Activated naive CD4-positive, alpha-beta T cell treated with anti-CD3 and anti-CD28 coated beads, Interleukin-2, amount 50 U/mL, for 72 hours (primary cell): ENCODE data around the gene ZNF181. TPM values are rescaled to one million over a fixed set of nuclear protein-coding genes. Genes with fewer than 3 reads are reported as not detected.
A peak's percentile ranks its signal among the peaks of the same experiment; 100 is the strongest.

ENCODE experiments used
- ATAC-seq, 2 donors: fragments of 150-1000 bp; cut with Tn5 transposase; 2 replicates each; pipeline ENCODE4 v1.10.0; 2021; ENCODE audit warnings: mild to moderate bottlenecking in 2 of 2, moderate library complexity in 2 of 2
- DNase-seq, 2 donors: peaks; one replicate each; pipeline ENCODE4 v3.0.0; 2021 to 2022; ENCODE audit warnings: low spot score in 2 of 2
- H3K27ac Mint-ChIP-seq, 2 donors: one replicate each; pipeline ENCODE4 v1.8.0; 2022; ENCODE audit warnings: mild to moderate bottlenecking in 2 of 2, mixed read lengths in 2 of 2
- H3K36me3 Mint-ChIP-seq, 2 donors: one replicate each; pipeline ENCODE4 v1.8.0; 2022; ENCODE audit warnings: mixed read lengths in 2 of 2
- H3K9me3 Mint-ChIP-seq, 2 donors: one replicate each; pipeline ENCODE4 v1.8.0; 2022; ENCODE audit warnings: mixed read lengths in 2 of 2
- total RNA-seq, 2 donors: library from RNA; stranded (reverse); gene quantifications; one replicate each; pipeline ENCODE4 v1.2.3, GENCODE V29; 2022

Gene ZNF181
- total RNA-seq, 2 donors from 2014 or later = 2.5 to 4.6 TPM

DNA sequence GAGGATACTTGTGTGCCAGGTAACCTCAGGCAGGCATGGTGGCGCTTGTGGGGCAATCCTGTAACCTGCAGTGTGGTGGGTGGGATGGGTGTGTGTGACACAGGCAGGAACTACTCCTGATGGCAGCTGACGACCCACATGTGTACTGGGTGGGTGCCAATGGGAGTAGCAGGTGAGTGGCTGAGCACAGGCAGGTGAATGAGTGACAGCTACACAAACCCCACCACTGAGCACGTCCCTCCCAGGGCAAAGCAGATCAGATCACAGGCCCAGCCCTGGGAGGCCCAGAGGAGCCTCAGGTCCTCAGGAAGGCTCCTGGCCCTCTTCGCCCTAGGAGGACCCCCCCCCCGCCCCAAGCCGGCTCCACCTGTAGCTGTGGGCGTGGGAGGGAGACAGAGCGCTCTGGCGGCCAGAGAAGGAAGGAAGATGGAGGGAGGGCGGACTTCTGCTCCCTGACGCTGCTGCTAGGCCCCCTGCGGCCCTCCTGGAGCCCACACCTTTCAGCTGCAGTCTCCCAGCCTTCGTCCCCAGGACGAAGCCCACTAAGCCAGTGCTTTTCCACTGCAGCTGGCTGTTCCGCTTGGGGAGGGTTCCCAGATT lies 1.3 kb upstream of the ZNF181 start:
- no peak for ATAC-seq
- Mint-ChIP-seq H3K27ac (peak overlapping the region in 1 of 2 donors; percentile 86), H3K9me3 (peaks cover 7% of the 10 kb centered on the region in 2 donors), H3K36me3 (peaks cover 20 to 26% of the 10 kb centered on the region in 2 donors)
- DNase-seq = no peak

DNA sequence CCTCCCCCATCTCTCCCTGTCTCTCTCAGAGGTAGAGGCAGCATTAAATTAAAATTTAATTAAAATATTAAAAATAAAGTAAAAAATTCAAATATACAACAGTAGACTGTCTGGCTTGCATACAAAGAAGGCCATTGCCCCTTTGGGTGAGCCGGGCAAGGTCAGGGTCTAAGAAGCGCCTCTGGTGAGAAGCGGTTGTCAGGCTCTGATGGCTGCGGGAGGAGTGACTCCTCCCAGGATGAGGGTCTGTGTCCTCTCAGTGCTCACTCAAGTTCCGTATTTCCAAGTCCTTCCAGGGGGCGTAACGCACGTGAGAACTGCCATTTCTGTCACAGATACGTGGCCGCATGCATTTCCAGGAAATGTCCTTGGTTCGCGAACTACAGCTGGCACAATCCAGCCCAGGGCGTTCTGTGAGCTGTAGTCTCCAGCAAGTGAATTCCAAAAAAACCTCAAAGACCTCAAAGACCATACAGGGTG lies 737 bp upstream of the ZNF181 start:
- H3K36me3 Mint-ChIP-seq = peaks cover 25 to 26% of the 10 kb centered on the region in 2 donors
- DNase-seq (peak in 1 of 2 donors; percentile 57), ATAC-seq (peak; percentile 0 to 2)
- peak overlapping the region; percentile 86 to 94 for H3K27ac Mint-ChIP-seq
- H3K9me3 Mint-ChIP-seq = peaks cover 7% of the 10 kb centered on the region in 2 donors

DNA sequence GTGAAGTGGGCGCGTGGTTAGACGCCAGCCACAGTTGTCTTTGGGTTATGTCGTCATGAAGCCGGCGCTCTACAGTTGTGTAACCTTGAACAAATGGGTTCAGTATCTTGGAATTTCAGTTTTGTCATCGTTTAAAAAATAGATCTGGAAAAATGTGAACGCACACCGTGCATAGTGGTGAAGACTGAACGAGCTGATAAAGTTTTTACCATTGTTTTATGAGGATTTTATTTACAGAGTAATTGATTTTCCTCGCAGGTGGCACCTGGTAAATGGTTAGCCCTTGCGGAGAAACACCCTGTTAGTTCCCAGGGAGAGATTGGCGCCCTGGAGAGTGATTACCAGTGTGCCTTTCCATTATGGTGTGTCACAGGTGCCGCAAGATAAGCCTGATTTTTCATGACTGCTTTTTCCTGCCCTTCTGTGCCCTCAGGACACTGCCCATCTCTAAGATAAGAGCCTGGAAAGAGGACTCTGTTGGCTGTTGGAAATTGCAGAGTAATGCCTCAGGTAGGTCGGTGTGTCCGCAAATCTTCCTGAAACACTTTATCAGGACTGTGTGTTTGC lies 577 bp downstream of the ZNF181 start:
- Mint-ChIP-seq H3K36me3 (peaks cover 37 to 38% of the 10 kb centered on the region in 2 donors), H3K9me3 (peaks cover 12% of the 10 kb centered on the region in 2 donors), H3K27ac (peak overlapping the region; percentile 86 to 97)
- DNase-seq (no peak), ATAC-seq (no peak)

DNA sequence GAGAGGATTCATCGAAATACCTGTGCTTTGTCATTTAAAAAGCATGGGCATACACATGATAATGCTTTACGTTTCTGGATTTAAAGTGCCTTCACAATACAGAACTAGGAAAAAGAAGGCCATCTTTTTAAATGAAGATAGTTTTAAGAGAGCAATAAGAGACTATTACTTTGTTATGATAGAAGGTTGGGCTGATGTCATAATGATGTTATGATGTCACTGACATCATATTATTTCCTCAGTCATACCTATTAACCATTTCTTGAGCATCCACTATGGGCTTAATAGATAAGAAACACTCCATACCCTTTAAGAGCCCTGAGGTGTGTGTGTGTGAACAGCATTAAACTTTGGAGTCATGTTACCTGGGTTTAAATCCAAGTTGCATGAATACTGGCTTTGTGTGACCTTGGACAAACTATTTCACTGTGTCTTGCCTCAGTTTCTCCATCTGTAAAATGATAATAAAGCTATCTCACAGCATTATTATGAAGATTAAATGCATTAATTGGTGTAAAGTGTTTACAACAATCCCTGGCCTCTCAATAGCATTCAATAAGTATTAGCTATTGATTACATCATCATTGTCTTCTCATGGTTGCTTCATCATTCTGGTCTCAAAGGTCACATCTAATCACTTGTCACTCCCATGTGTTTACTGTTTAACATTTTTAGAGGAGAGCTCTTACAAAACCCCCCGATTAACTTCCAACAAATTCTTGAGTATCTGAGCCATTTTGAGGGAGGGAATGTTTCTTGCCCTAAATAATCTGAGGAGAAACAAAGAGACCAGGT lies 11.1 kb downstream of the ZNF181 start:
- Mint-ChIP-seq H3K9me3 (peaks cover 61 to 66% of the 10 kb centered on the region in 2 donors), H3K36me3 (peaks cover 73 to 92% of the 10 kb centered on the region in 2 donors), H3K27ac (no peak overlapping the region)
- DNase-seq (no peak), ATAC-seq (no peak)

DNA sequence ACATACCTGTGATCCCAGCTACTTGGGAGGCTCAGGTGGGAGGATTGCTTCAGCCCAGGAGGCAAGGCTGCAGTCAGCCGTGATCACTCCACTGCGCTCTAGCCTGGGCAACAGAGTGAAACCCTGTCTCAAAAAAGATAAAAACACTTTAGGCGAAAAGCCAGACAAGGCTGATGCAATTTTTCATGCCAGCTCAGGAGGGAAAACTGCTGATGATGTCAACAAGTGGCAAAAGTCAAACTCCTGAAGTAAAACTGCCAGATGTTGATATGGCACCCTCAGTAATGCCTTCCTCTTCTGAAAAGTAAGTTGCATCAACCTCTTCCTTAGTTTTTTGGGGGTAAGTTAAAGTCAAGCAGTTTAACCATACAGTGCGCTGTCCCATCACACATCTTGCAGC lies 23.4 kb downstream of the ZNF181 start:
- no peak for ATAC-seq
- DNase-seq = no peak
- peaks cover 62 to 67% of the 10 kb centered on the region in 2 donors for H3K36me3 Mint-ChIP-seq
- no peak overlapping the region for H3K27ac Mint-ChIP-seq
- peaks cover 56 to 57% of the 10 kb centered on the region in 2 donors for H3K9me3 Mint-ChIP-seq

DNA sequence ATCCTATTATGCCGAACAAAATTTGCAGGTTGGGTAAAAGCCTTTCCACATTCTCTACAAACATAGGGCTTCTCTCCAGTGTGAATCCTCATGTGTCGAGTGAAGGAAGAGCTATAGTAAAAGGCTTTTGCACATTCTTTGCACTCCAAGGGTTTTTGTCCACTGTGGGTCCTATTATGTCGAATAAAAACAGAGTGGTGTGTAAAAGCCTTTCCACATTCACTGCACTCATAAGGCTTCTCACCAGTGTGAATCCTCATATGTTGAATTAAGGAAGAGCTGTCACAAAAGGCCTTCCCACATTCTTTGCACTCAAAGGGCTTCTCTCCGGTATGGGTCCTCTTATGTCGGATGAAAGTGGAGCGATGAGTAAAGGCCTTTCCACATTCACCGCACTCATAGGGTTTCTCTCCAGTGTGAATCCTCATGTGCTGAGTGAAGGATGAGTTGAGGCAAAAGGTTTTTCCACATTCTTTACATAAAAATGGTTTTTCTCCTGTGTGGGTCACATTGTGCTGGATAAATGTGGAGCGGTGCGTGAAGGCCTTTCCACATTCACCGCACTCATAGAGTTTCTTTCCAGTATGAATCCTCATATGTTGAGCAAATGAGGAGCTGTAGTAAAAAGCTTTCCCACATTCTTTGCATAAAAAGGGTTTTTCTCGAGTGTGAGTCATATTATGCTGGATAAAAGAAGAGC lies 25.3 kb downstream of the ZNF181 start:
- DNase-seq (no peak), ATAC-seq (no peak)
- peaks cover 51 to 54% of the 10 kb centered on the region in 2 donors for H3K9me3 Mint-ChIP-seq
- H3K27ac Mint-ChIP-seq = no peak overlapping the region
- peaks cover 67 to 73% of the 10 kb centered on the region in 2 donors for H3K36me3 Mint-ChIP-seq

DNA sequence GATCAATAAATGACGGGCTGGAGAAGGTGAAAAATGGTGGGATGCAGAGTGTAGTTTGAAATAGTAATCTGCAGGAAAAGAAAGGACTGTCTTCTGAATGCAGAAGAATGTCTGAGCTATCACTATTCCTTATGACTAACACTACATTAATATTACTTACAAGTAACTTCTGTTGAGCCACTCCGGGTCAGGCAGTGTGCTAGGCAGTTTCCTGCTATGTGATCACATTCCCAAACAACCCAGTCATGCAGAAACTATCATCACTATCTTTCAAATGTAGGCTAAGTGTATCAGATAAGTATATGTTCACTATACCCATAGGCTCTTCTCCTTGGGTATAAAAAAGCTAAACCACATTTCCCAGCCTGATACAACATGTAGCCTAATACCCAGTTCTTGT lies 32.3 kb downstream of the ZNF181 start:
- peaks cover 21 to 34% of the 10 kb centered on the region in 2 donors for H3K9me3 Mint-ChIP-seq
- H3K36me3 Mint-ChIP-seq = peaks cover 64 to 73% of the 10 kb centered on the region in 2 donors
- H3K27ac Mint-ChIP-seq = no peak overlapping the region
- DNase-seq (no peak), ATAC-seq (no peak)

DNA sequence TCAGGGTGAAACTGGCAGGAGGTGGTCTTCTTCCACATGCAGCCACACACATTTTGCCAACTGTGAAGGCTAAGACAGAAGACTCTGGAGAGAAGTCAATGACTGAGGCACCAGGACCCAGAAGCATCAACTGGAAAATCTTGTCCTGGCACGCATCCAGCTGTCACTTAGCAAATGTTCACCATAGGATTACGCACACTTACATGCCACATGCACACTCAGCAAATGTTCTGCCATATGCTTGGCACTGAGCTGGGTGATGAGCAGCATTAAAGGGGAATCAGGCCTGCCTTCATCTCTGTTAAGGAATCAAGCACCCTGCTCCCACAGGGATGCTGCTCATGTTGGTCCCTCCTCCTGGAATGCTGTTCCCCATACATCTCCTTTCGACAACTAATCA lies 33.9 kb downstream of the ZNF181 start:
- Mint-ChIP-seq H3K27ac (no peak overlapping the region), H3K9me3 (peaks cover 19 to 30% of the 10 kb centered on the region in 2 donors), H3K36me3 (peaks cover 63 to 69% of the 10 kb centered on the region in 2 donors)
- ATAC-seq (no peak), DNase-seq (no peak)

DNA sequence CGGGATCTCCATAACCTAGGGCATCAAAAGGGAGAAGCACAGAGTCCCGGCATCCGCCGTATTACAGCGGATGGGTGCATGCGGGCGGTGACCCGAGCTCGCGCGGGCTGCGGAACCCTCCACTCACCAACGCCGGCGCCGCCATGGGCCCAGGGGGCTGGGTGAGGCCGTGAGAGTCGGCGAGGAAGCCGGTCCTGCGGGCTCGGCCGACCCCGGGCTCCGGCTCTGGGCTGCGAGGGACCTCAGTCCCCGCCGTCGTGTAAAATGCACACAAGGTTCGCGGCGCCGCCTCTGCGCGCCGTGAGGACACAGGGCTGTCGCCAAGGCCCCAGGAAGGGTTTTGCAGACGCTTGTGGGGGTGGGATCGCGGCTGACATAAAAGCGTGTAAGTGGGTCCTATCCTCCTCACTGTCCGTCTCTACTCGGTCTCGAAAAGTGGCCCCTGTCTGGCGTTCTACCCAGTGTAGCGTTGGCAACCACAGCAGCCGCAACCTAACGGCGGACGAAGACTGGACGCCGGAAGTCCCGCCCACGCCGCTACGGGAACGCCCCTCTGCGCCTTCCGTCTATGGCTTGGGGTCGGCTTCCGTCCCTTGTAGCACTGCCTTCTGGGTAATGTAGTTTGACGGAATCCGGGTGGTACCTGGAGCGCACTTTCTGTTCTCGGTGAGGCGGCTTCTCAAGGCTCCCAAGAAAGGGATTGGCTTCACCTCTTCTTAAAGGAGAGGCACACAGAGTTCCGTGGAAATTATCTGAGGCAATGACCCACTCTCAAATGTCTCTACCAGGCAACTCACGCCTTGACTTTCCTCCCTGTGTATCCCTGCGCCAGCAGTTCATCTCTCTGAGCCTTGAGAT lies 38.9 kb downstream of the ZNF181 start, which contains the start of gene ZNF599:
Gene ZNF599, minus strand, starts transcription at position 519 of the 858 bp plus-strand sequence. Its CDS starts 374 bp downstream, at position 145.
- ATAC-seq = peak; percentile 96 to 98
- peak; percentile 87 to 88 for DNase-seq
- peaks cover 7 to 8% of the 10 kb centered on the region in 2 donors for H3K9me3 Mint-ChIP-seq

DNA sequence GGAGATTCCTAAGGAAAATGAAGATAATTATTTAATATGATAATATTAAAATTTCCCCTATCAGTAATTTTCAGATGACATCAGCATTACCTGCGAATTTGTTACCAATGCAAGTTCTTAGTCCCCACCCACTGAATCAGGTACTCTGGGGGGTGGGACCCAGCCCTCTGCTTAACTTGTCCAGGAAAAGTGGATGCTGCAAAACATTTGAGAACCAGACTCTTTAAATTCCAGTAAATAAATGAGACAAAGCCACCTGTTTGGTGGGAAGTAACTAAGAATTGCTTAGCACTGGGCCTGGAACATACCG lies 39.5 kb downstream of the ZNF181 start:
- ATAC-seq (no peak), DNase-seq (no peak)
- no peak overlapping the region for H3K27ac Mint-ChIP-seq
- peaks cover 7 to 8% of the 10 kb centered on the region in 2 donors for H3K9me3 Mint-ChIP-seq
- H3K36me3 Mint-ChIP-seq = peaks cover 14 to 16% of the 10 kb centered on the region in 2 donors

More for the DNA sequence above, 38.9 kb downstream of the ZNF181 start, which contains the start of gene ZNF599:
- peaks cover 14 to 22% of the 10 kb centered on the region in 2 donors for H3K36me3 Mint-ChIP-seq
- peak within 1 kb of the TSS; percentile 7 to 82 for H3K27ac Mint-ChIP-seq

DNA sequence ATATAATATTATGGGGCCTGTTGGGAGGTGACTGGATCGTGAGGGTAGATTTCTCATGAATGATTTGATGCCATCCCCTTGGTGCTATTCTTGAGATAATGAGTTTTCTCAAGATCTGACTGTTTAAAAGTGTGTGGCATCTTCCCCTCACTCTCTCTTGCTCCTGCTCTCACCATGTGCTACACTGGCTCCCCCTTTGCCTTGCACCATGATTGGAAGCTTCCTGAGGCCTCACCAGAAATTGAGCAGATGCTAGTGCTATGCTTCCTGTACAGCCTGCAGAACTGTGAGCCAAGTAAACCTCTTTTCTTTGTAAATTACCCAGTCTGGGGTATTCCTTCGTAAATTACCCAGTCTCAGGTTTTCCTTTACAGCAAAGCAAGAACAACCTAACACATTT lies 40.8 kb downstream of the ZNF181 start:
- H3K27ac Mint-ChIP-seq = no peak overlapping the region
- no peak for DNase-seq
- H3K9me3 Mint-ChIP-seq = peaks cover 7 to 8% of the 10 kb centered on the region in 2 donors
- peaks cover 14% of the 10 kb centered on the region in 2 donors for H3K36me3 Mint-ChIP-seq
- no peak for ATAC-seq

DNA sequence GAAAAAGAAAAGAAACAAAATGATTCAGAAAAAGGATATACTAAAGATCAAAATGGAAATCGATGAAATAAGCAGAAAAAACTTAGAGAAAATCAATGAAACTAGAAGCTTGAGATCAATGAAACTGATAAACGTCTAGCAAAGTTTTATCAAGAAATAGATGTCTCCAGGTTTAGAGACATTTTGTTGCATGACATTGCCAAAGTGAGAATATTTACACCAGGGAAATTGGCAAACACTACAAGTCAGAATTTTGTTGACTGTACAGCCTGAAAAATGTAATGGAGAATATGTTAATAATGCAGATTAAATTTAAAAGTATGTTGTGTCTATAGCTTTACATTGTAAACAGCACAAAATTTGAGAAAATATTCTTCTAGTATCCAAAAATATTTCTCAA lies 44.3 kb downstream of the ZNF181 start:
- ATAC-seq (no peak), DNase-seq (no peak)
- Mint-ChIP-seq H3K9me3 (peaks cover 0 to 12% of the 10 kb centered on the region in 2 donors), H3K36me3 (no peaks in the 10 kb centered on the region), H3K27ac (no peak overlapping the region)

DNA sequence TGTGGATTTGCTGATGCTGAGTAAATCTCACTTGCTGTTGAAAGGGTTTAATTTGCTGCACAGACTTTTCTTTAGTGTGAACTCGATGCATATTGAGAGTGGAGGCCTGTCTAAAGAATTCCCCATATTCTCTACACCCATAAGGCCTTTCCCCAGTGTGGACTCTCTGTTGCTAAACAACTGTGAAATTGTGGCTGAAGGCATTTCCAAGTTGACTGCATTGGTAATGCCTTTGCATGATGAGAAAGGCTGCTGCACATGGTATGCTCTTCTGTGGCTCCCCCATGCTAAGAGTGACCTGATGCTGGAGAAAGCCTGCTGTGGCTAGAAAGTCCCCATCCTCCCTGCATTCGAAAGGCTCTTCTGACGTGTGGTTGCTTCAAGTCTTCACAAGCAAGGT lies 45.6 kb downstream of the ZNF181 start:
- Mint-ChIP-seq H3K36me3 (peaks cover 0 to under 1% of the 10 kb centered on the region in 2 donors), H3K27ac (no peak overlapping the region), H3K9me3 (peaks cover 11 to 13% of the 10 kb centered on the region in 2 donors)
- ATAC-seq (no peak), DNase-seq (no peak)

DNA sequence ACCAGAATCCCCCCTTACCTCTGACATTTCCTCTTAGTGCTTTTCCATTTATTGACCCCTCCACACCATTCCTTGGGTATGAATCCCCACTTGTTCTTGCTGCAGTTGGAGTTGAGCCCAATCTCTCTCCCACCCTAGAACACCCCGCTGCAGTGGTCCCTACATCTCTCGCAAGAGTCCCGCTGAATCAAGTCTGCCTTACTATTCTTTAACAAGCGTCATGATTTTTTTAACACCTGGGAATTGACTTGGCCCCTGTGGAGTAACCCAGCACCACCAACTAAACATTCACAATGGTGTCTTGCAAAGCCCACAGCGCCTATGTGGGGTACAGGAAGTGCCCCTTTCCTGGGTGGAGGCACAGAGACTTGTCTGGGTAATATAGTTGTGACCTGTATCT lies 52.2 kb downstream of the ZNF181 start:
- Mint-ChIP-seq H3K9me3 (peaks cover 4 to 15% of the 10 kb centered on the region in 2 donors), H3K27ac (no peak overlapping the region), H3K36me3 (peaks cover 0 to 5% of the 10 kb centered on the region in 2 donors)
- DNase-seq (no peak), ATAC-seq (no peak)

DNA sequence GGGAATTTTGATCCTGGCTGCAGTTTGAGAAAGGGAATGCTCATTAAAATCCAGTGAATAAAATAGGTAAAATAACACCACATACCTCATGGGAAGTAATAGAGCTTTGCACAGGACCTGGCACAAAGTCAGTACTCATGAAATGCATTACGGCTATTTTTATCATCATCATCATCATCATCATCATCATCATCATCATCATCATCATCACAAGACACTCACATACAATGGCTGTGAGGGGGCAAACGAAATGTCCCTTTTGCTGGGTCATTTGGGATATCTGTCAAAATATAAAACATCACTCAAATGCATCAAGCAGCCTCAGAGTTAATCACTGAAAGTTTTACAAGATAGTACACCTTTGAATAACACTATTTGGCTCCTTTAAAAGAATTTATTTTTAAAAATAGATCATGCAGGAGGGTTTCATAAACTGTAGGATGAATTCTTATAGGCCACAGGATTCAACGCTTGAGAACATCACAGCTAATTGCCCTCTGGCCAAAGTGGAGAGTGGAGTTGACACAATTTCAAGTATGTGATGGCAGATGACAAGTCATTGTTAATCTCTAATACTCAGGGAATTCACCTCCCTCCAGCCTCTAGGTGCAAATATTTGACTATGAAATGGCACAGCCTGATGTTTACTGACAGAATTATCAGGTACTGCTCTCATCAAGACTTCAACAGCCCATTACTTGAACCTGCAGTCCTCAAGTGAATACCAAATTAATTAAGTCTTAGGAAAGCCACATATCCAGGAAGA lies 53.2 kb downstream of the ZNF181 start:
- H3K9me3 Mint-ChIP-seq = peaks cover 4 to 15% of the 10 kb centered on the region in 2 donors
- no peak overlapping the region for H3K27ac Mint-ChIP-seq
- H3K36me3 Mint-ChIP-seq = peaks cover 0 to 5% of the 10 kb centered on the region in 2 donors
- no peak for DNase-seq
- ATAC-seq = no peak
